IMR-90 (cell line): ENCODE data around the gene GNG7. TPM values are rescaled to one million over a fixed set of nuclear protein-coding genes. Genes with fewer than 3 reads are reported as not detected.

Source experiments
- ATAC-seq: fragments of 200-7000 bp; cut with Tn5 transposase; 2 replicates; pipeline ENCODE4 v1.9.1; 2020; ENCODE audit warnings: low read depth, mild to moderate bottlenecking, moderate library complexity
- BruUV-seq: library from RNA; stranded (reverse); fragments of 400-500 nt; replicated peaks from 2 replicates; lab custom pipeline; 2021; lab: Mats Ljungman, UMichigan
- CTCF ChIA-PET: fragments of 300-600 bp; formaldehyde crosslinking; extraction: SDS; loops from one replicate; lab custom pipeline; 2021; ENCODE audit warnings: antibody characterized with exemption; lab: Yijun Ruan, JAX
- POLR2A ChIA-PET: fragments of 300-600 bp; sonication (Branson Sonifier 250); formaldehyde crosslinking; loops from one replicate; lab custom pipeline; 2022; ENCODE audit warnings: antibody characterized with exemption; ENCODE audit not compliant: unreplicated experiment; lab: Charles Lee
- DNase-seq: peaks from one replicate; pipeline ENCODE4 v3.0.0; 2013
- H2AFZ ChIP-seq: replicated peaks from 2 replicates; pipeline ENCODE3; 2013; ENCODE audit warnings: low read length, mild to moderate bottlenecking; ENCODE audit not compliant: poor library complexity
- H2AK5ac ChIP-seq: 2 replicates; pipeline ENCODE4 v1.6.1; 2013; ENCODE audit warnings: low read depth, low read length, inconsistent platforms
- H2AK9ac ChIP-seq: replicated peaks from 2 replicates; pipeline ENCODE3; 2013; ENCODE audit warnings: mild to moderate bottlenecking, low read depth, low read length, moderate library complexity; ENCODE audit not compliant: poor library complexity
- H2BK120ac ChIP-seq: 2 replicates; pipeline ENCODE4 v1.6.1; 2013; ENCODE audit warnings: low read depth, low read length, inconsistent platforms
- H2BK15ac ChIP-seq: 3 replicates; pipeline ENCODE4 v1.6.1; 2013; ENCODE audit warnings: low read depth, low read length, inconsistent platforms
- H2BK20ac ChIP-seq: 2 replicates; pipeline ENCODE4 v1.6.1; 2013; ENCODE audit warnings: low read depth, mild to moderate bottlenecking, inconsistent platforms, low read length, moderate library complexity
- H2BK5ac ChIP-seq: 2 replicates; pipeline ENCODE4 v1.6.1; 2013; ENCODE audit warnings: mild to moderate bottlenecking, low read depth, low read length, inconsistent platforms; ENCODE audit not compliant: poor library complexity, severe bottlenecking
- H3K14ac ChIP-seq: replicated peaks from 2 replicates; pipeline ENCODE4 v1.6.1; 2013; ENCODE audit warnings: low read depth, low read length, inconsistent platforms
- H3K18ac ChIP-seq: 2 replicates; pipeline ENCODE4 v1.6.1; 2013; ENCODE audit warnings: low read depth, low read length, control low read depth
- H3K23ac ChIP-seq: 2 replicates; pipeline ENCODE4 v1.6.1; 2013; ENCODE audit warnings: low read depth, low read length, inconsistent platforms
- H3K27ac ChIP-seq: 2 replicates; pipeline ENCODE4 v1.5.1; 2013; ENCODE audit warnings: mild to moderate bottlenecking, control low read depth, low read length; ENCODE audit not compliant: insufficient read depth
- H3K27me3 ChIP-seq: 2 replicates; pipeline ENCODE4 v1.6.1; 2013; ENCODE audit warnings: low read length; ENCODE audit not compliant: control insufficient read depth, insufficient read depth
- H3K36me3 ChIP-seq: 2 replicates; pipeline ENCODE4 v1.6.1; 2013; ENCODE audit warnings: low read length, mixed read lengths; ENCODE audit not compliant: control insufficient read depth, insufficient read depth
- H3K4ac ChIP-seq: 2 replicates; pipeline ENCODE4 v1.6.1; 2013; ENCODE audit warnings: low read depth, low read length, inconsistent platforms
- H3K4me1 ChIP-seq: 2 replicates; pipeline ENCODE4 v1.6.1; 2013; ENCODE audit warnings: low read length, mixed read lengths; ENCODE audit not compliant: control insufficient read depth, insufficient read depth
- H3K4me2 ChIP-seq: 2 replicates; pipeline ENCODE4 v1.6.1; 2013; ENCODE audit warnings: low read depth, mild to moderate bottlenecking, control low read depth, low read length, moderate library complexity
- H3K4me3 ChIP-seq: 2 replicates; pipeline ENCODE4 v1.5.1; 2013; ENCODE audit warnings: low read depth, mild to moderate bottlenecking, control low read depth, low read length, moderate library complexity; ENCODE audit not compliant: insufficient read depth
- H3K56ac ChIP-seq: 2 replicates; pipeline ENCODE4 v1.6.1; 2013; ENCODE audit warnings: low read length, inconsistent platforms; ENCODE audit not compliant: insufficient read depth; ENCODE audit errors: extremely low read depth
- H3K79me1 ChIP-seq, 2 experiments: 2 replicates each; pipeline ENCODE4 v1.6.1; 2013; ENCODE audit warnings: low read length in 2 of 2, inconsistent platforms in 1 of 2, low read depth in 1 of 2
- H3K9ac ChIP-seq: 2 replicates; pipeline ENCODE4 v1.6.1; 2013; ENCODE audit warnings: low read depth, low read length, control low read depth
- H3K9me1 ChIP-seq: 2 replicates; pipeline ENCODE4 v1.6.1; 2013; ENCODE audit warnings: low read length, inconsistent platforms; ENCODE audit not compliant: insufficient read depth
- H3K9me3 ChIP-seq: 2 replicates; pipeline ENCODE4 v1.6.1; 2013; ENCODE audit warnings: low read length; ENCODE audit not compliant: control insufficient read depth, insufficient read depth
- H4K20me1 ChIP-seq: 2 replicates; pipeline ENCODE4 v1.6.1; 2013; ENCODE audit warnings: low read length, inconsistent platforms; ENCODE audit not compliant: insufficient read depth
- H4K5ac ChIP-seq: 2 replicates; pipeline ENCODE4 v1.6.1; 2013; ENCODE audit warnings: mild to moderate bottlenecking, low read depth, low read length, control low read depth
- H4K8ac ChIP-seq, 2 experiments: 2 replicates each; pipeline ENCODE4 v1.6.1; 2013; ENCODE audit warnings: low read depth in 2 of 2, low read length in 2 of 2, control low read depth in 1 of 2, inconsistent platforms in 1 of 2
- H4K91ac ChIP-seq: 2 replicates; pipeline ENCODE4 v1.6.1; 2013; ENCODE audit warnings: low read depth, low read length, inconsistent platforms; ENCODE audit not compliant: insufficient read depth
- CHD1 ChIP-seq: IDR thresholded peaks from 2 replicates; pipeline ENCODE4 v1.6.1; 2012; ENCODE audit warnings: low read depth, low read length, improper control_type of control experiment
- MAZ ChIP-seq: IDR thresholded peaks from 2 replicates; pipeline ENCODE4 v1.6.1; 2012; ENCODE audit warnings: low read depth, mild to moderate bottlenecking, low read length, improper control_type of control experiment, moderate library complexity, borderline replicate concordance
- WGBS, 2 experiments: methylation state at CpG; one replicate each; pipeline versions ENCODE4 v1.1.5 to v1.1.7; 2013; ENCODE audit warnings: missing lambda C conversion rate in 2 of 2; ENCODE audit not compliant: insufficient read length in 1 of 2; ENCODE audit errors: extremely low coverage in 2 of 2; 5-methylcytosine and 5-hydroxymethylcytosine counted together
- dilution Hi-C: fragments of 300-500 bp; cut with HindIII; formaldehyde crosslinking; loops from one replicate; pipeline ENCODE4 v1.14.3; 2018; ENCODE audit warnings: low sequenced_read_pairs; ENCODE audit not compliant: unreplicated experiment
- in situ Hi-C: fragments of 300-500 bp; cut with MboI; formaldehyde crosslinking; loops from 3 replicates; pipeline ENCODE4 v1.14.3; 2019; ENCODE audit warnings: low sequenced_read_pairs, inconsistent platforms, mixed read lengths
- intact Hi-C: fragments of 100-400 bp; cut with micrococcal nuclease; formaldehyde crosslinking; loops from 2 replicates; pipeline ENCODE4 v1.10.0; 2022
- polyA plus RNA-seq, 3 experiments: library from polyadenylated mRNA; depleted of rRNA; stranded (reverse); fragments of >200 nt; gene quantifications; 2 replicates each; pipeline ENCODE4 v1.2.3, GENCODE V29; 2012; ENCODE audit warnings: low replicate concordance in 1 of 3
- total RNA-seq: library from RNA; depleted of rRNA; stranded (reverse); fragments of >200 nt; gene quantifications from 2 replicates; pipeline ENCODE4 v1.2.3, GENCODE V29; 2012
- TF ChIP-seq, protein P1 (sequence below): conservative IDR thresholded peaks from 2 replicates; pipeline ENCODE4 v1.5.1; 2012; ENCODE audit warnings: mild to moderate bottlenecking, low read depth, low read length, improper control_type of control experiment

GNG7 gene
- total and polyA plus RNA-seq, 2 of the 4 experiments (the other 2 are of a cell fraction): under 0.01 to 0.21 TPM

DNA sequence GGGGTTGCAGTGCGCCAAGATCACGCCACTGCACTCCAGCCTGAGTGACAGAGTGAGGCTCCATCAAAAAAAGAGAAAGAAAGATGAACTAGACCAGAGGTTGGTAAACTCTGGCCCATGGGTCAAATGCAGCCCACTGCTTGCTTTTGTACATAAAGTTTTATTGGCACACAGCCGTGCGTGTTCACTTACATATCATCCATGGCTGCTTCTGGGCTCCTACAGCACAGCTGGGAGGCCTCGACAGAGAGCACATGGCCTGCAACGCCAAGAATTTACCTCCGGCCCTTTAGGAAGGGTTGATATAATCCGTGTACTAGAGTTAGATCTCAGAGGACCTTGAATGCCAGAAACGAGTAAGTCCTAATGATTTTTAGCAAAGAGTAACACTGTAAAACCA lies 46.0 kb downstream of the GNG7 start:
- H4K8ac ChIP-seq: no peak overlapping the region
- H2AK9ac ChIP-seq: no peak overlapping the region
- H2BK20ac ChIP-seq: no peak overlapping the region
- TF ChIP-seq, protein P1, sequence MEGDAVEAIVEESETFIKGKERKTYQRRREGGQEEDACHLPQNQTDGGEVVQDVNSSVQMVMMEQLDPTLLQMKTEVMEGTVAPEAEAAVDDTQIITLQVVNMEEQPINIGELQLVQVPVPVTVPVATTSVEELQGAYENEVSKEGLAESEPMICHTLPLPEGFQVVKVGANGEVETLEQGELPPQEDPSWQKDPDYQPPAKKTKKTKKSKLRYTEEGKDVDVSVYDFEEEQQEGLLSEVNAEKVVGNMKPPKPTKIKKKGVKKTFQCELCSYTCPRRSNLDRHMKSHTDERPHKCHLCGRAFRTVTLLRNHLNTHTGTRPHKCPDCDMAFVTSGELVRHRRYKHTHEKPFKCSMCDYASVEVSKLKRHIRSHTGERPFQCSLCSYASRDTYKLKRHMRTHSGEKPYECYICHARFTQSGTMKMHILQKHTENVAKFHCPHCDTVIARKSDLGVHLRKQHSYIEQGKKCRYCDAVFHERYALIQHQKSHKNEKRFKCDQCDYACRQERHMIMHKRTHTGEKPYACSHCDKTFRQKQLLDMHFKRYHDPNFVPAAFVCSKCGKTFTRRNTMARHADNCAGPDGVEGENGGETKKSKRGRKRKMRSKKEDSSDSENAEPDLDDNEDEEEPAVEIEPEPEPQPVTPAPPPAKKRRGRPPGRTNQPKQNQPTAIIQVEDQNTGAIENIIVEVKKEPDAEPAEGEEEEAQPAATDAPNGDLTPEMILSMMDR: no peak
- no peak for TF ChIP-seq MAZ
- TF ChIP-seq CHD1: no peak
- no peak overlapping the region for H4K91ac ChIP-seq
- H3K9ac ChIP-seq: no peak overlapping the region
- H3K4me1 ChIP-seq: peaks cover 2% of the 10 kb centered on the region; the same call in 1 of the 2 replicates
- no peak for DNase-seq
- H4K20me1 ChIP-seq: no peaks in the 10 kb centered on the region
- H2AFZ ChIP-seq: no peak overlapping the region
- H3K79me1 ChIP-seq: no peaks in the 10 kb centered on the region
- no peak overlapping the region for H3K14ac ChIP-seq
- H3K18ac ChIP-seq: no peak overlapping the region
- no peak overlapping the region for H3K4me3 ChIP-seq
- ATAC-seq: no peak
- H4K5ac ChIP-seq: no peak overlapping the region
- POLR2A ChIA-PET: no interaction called here
- 72% methylated on average over 3 of the region's 9 CpGs; no CpG with 5 or more reads in 1 of the 2 experiments for WGBS, 2 experiments
- H2BK15ac ChIP-seq: no peak overlapping the region
- no peak overlapping the region for H3K4me2 ChIP-seq
- H3K56ac ChIP-seq: no peak overlapping the region
- no peak overlapping the region for H3K4ac ChIP-seq
- no peak overlapping the region for H3K27ac ChIP-seq
- in situ Hi-C loops: no loop called here
- intact Hi-C loops: no loop called here
- CTCF ChIA-PET: no interaction called here
- H2BK120ac ChIP-seq: no peak overlapping the region
- H3K23ac ChIP-seq: no peak overlapping the region
- no peaks in the 10 kb centered on the region for H3K36me3 ChIP-seq
- no peak overlapping the region for H2BK5ac ChIP-seq
- H3K9me3 ChIP-seq: peaks cover under 1% of the 10 kb centered on the region; the same call in 1 of the 2 replicates
- H2AK5ac ChIP-seq: no peak overlapping the region
- no peaks in the 10 kb centered on the region for H3K9me1 ChIP-seq
- dilution Hi-C loops: no loop called here
- H3K27me3 ChIP-seq: peaks cover 34% of the 10 kb centered on the region
- no TSS peak for BruUV-seq
